ENCODE measurements around the gene TMEM212.
"Not testable (repeated sequence)": the region's sequence is repeated elsewhere in the genome, so short reads cannot be mapped to it uniquely, and the experiment has no call there.

TMEM212 gene

DNA sequence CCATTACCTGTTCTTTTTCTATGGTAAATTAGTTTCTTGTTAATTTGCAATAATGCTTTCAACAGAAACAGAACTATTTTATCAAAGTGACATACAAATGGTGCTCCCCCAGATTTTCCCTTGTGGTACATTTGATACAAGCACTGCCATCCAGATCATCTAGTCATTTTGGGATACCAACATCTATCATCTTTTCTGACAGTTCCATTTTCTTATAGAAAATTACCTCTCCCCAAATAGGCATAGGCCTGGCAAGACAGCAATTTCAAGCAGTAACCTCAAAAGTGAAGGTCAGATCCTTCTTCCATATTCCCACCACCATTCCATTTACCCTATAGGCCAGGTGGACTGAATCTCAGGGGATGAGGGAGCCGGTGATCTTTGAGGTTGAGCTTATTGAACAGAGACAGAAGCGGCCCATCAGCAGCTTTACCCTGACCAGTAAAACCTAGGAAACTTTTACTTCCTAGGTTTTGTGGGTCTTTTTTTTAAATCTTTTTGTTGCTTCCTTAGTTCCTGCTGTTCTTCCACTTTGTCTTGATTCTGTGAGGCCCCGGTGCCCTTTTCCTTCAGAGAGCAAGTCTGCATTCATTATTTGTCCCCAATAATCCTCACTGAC, 29.8 kb upstream of the TMEM212 start:
- no peak overlapping the region for H3K4me3 ChIP-seq (ENCODE audit: insufficient read depth in 1 of 2, low read depth in 1 of 2, low read length in 2 of 2)
- H2AK5ac ChIP-seq (ENCODE audit: low read length, severe bottlenecking): peak overlapping the region; percentile 10
- no peaks in the 10 kb centered on the region for H3K36me3 ChIP-seq (ENCODE audit: control insufficient read depth in 1 of 2, insufficient read depth in 2 of 2, low read depth in 1 of 2, low read length in 2 of 2)
- peak overlapping the region in 1 of 2 experiments; percentile 1 for H3K4ac ChIP-seq (ENCODE audit: low read depth in 1 of 2, low read length in 2 of 2)
- no peak overlapping the region for H2AFZ ChIP-seq (ENCODE audit: low read depth, low read length)
- H3K23ac ChIP-seq (ENCODE audit: low read length in 2 of 2): no peak overlapping the region
- H3K18ac ChIP-seq (ENCODE audit: low read depth in 1 of 2, low read length in 2 of 2): no peak overlapping the region
- H3K4me1 ChIP-seq (ENCODE audit: control insufficient read depth, insufficient read depth, low read depth, low read length): peaks cover 5% of the 10 kb centered on the region
- H4K91ac ChIP-seq (ENCODE audit: low read length): no peak overlapping the region
- H2BK120ac ChIP-seq (ENCODE audit: low read depth, low read length): no peak overlapping the region
- H3K9ac ChIP-seq (ENCODE audit: low read length): no peak overlapping the region
- no peak for DNase-seq
- H3K14ac ChIP-seq (ENCODE audit: low read length in 2 of 2): no peak overlapping the region
- no peaks in the 10 kb centered on the region for H3K79me1 ChIP-seq (replicated peaks; ENCODE audit: low read length, poor library complexity, severe bottlenecking)
- H3K27ac ChIP-seq (ENCODE audit: low read length, poor library complexity, severe bottlenecking): no peak overlapping the region
- 98% methylated on average over 3 of the region's 3 CpGs for WGBS
- no peak overlapping the region for H3K4me2 ChIP-seq (ENCODE audit: low read length, poor library complexity, severe bottlenecking)
- H2BK5ac ChIP-seq (ENCODE audit: low read depth, low read length, poor library complexity, severe bottlenecking): no peak overlapping the region
- peak overlapping the region in 1 of 2 experiments; percentile 4 for H2BK12ac ChIP-seq (ENCODE audit: low read length in 2 of 2)
- peaks cover 7% of the 10 kb centered on the region for H3K9me3 ChIP-seq (ENCODE audit: control insufficient read depth, low read length)
- no peak overlapping the region for H2BK15ac ChIP-seq (ENCODE audit: low read depth, poor library complexity, severe bottlenecking)
- no peak overlapping the region for H4K8ac ChIP-seq (ENCODE audit: low read length)
- no peaks in the 10 kb centered on the region for H3K27me3 ChIP-seq (ENCODE audit: control insufficient read depth in 1 of 2, insufficient read depth in 1 of 2, low read length in 2 of 2)

DNA sequence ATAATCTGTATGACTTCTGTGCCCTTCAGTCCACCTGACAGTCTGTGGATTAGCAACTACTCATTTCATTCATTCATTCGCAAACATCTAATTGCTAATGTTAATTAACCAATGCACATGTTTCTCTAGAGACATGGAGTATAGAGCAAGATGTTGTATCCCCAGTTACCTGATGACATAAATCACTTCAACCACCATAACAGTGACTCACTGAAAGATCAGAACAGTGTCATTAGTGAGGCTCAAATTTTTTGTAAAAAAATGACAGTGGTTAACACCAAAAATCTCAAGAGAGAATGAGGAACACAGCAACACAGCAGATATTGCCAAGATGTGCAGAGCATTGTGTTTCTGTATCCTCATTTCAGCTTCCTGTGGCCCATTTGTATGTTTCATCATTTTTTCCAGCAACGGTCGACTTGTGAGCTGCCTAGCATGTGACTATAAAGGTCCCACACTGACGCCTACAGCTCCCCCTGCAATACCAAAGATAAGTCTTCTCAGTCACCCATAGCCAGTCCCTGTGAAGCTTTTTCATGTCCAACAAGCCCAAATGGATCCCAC, 29.2 kb upstream of the TMEM212 start:
- Histone ChIP-seq H2BK15ac (ENCODE audit: low read depth, poor library complexity, severe bottlenecking) (no peak overlapping the region), H3K14ac (ENCODE audit: low read length in 2 of 2) (peak overlapping the region in 1 of 2 experiments; percentile 32), H2AK5ac (ENCODE audit: low read length, severe bottlenecking) (peak overlapping the region; percentile 37), H3K79me1 (replicated peaks; ENCODE audit: low read length, poor library complexity, severe bottlenecking) (no peaks in the 10 kb centered on the region), H3K4ac (ENCODE audit: low read depth in 1 of 2, low read length in 2 of 2) (peak overlapping the region in 1 of 2 experiments; percentile 1), H2AFZ (ENCODE audit: low read depth, low read length) (no peak overlapping the region), H2BK5ac (ENCODE audit: low read depth, low read length, poor library complexity, severe bottlenecking) (no peak overlapping the region), H3K36me3 (ENCODE audit: control insufficient read depth in 1 of 2, insufficient read depth in 2 of 2, low read depth in 1 of 2, low read length in 2 of 2) (no peaks in the 10 kb centered on the region), H3K18ac (ENCODE audit: low read depth in 1 of 2, low read length in 2 of 2) (peak overlapping the region in 1 of 2 experiments; percentile 52), H3K4me2 (ENCODE audit: low read length, poor library complexity, severe bottlenecking) (no peak overlapping the region), H4K8ac (ENCODE audit: low read length) (no peak overlapping the region), H3K27me3 (ENCODE audit: control insufficient read depth in 1 of 2, insufficient read depth in 1 of 2, low read length in 2 of 2) (no peaks in the 10 kb centered on the region), H3K4me1 (ENCODE audit: control insufficient read depth, insufficient read depth, low read depth, low read length) (peaks cover 5% of the 10 kb centered on the region), H3K27ac (ENCODE audit: low read length, poor library complexity, severe bottlenecking) (no peak overlapping the region), H3K9ac (ENCODE audit: low read length) (peak overlapping the region; percentile 27), H3K4me3 (ENCODE audit: insufficient read depth in 1 of 2, low read depth in 1 of 2, low read length in 2 of 2) (no peak overlapping the region), H4K91ac (ENCODE audit: low read length) (no peak overlapping the region), H3K9me3 (ENCODE audit: control insufficient read depth, low read length) (peaks cover 7% of the 10 kb centered on the region), H2BK120ac (ENCODE audit: low read depth, low read length) (peak overlapping the region; percentile 39), H3K23ac (ENCODE audit: low read length in 2 of 2) (no peak overlapping the region), H2BK12ac (ENCODE audit: low read length in 2 of 2) (peak overlapping the region in 1 of 2 experiments; percentile 52)
- WGBS: 71% methylated on average over 3 of the region's 4 CpGs
- DNase-seq: peak; percentile 42

DNA sequence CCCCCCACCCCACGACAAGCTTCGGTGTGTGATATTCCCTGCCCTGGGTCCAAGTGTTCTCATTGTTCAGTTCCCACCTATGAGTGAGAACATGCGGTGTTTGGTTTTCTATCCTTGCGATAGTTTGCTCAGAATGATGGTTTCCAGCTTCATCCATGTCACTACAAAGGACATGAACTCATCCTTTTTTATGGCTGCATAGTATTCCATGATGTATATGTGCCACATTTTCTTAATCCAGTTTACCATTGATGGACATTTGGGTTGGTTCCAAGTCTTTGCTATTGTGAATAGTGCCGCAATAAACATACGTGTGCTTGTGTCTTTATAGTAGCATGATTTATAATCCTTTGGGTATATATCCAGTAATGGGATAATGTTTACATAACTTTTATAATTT, 28.5 kb upstream of the TMEM212 start:
- not testable (repeated sequence) for H3K4me3 ChIP-seq (ENCODE audit: insufficient read depth in 1 of 2, low read depth in 1 of 2, low read length in 2 of 2); H2BK5ac ChIP-seq (ENCODE audit: low read depth, low read length, poor library complexity, severe bottlenecking); H3K9ac ChIP-seq (ENCODE audit: low read length); H2AK5ac ChIP-seq (ENCODE audit: low read length, severe bottlenecking); H2BK12ac ChIP-seq (ENCODE audit: low read length in 2 of 2); H2AFZ ChIP-seq (ENCODE audit: low read depth, low read length); H3K4ac ChIP-seq (ENCODE audit: low read depth in 1 of 2, low read length in 2 of 2); H3K23ac ChIP-seq (ENCODE audit: low read length in 2 of 2); H3K27ac ChIP-seq (ENCODE audit: low read length, poor library complexity, severe bottlenecking); H3K4me1 ChIP-seq (ENCODE audit: control insufficient read depth, insufficient read depth, low read depth, low read length); H3K18ac ChIP-seq (ENCODE audit: low read depth in 1 of 2, low read length in 2 of 2); H3K36me3 ChIP-seq (ENCODE audit: control insufficient read depth in 1 of 2, insufficient read depth in 2 of 2, low read depth in 1 of 2, low read length in 2 of 2); H4K8ac ChIP-seq (ENCODE audit: low read length); H2BK120ac ChIP-seq (ENCODE audit: low read depth, low read length); H3K9me3 ChIP-seq (ENCODE audit: control insufficient read depth, low read length); H3K14ac ChIP-seq (ENCODE audit: low read length in 2 of 2); H4K91ac ChIP-seq (ENCODE audit: low read length); H2BK15ac ChIP-seq (ENCODE audit: low read depth, poor library complexity, severe bottlenecking); DNase-seq; H3K27me3 ChIP-seq (ENCODE audit: control insufficient read depth in 1 of 2, insufficient read depth in 1 of 2, low read length in 2 of 2); H3K4me2 ChIP-seq (ENCODE audit: low read length, poor library complexity, severe bottlenecking); H3K79me1 ChIP-seq (replicated peaks; ENCODE audit: low read length, poor library complexity, severe bottlenecking)
- WGBS: 100% methylated on average over 2 of the region's 6 CpGs

DNA sequence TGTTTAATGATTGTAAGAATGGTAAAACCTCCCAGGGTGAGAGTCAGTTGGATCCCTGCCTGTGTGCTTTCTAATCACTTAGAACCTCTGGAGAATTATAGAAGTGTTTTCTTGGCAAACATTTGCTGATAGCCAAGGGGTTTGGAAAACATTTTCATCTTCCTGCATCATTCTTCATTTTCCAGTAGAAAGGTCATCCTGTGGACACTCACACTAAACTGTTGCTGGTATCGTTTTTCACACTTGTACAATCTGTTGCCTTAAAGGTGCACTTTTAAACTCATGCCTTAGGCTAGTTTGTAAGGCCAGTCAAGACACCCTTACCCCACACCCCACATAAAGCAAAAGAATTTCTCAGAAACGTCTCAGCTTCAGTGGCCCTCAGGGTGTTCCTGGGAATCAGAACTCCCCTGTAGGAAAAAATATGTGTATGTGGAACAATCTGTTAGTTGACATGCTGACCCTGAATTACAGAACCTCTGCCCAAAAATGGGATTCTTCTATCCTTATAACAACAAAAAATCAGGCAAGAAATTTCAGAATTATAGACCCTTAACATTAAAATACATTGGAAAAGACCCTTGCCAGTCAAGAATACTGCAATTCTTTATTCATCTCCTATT, 27.1 kb upstream of the TMEM212 start:
- H2BK120ac ChIP-seq (ENCODE audit: low read depth, low read length): no peak overlapping the region
- 77% methylated on average over 1 of the region's 2 CpGs for WGBS
- H2BK12ac ChIP-seq (ENCODE audit: low read length in 2 of 2): no peak overlapping the region
- DNase-seq: no peak
- no peaks in the 10 kb centered on the region for H3K27me3 ChIP-seq (ENCODE audit: control insufficient read depth in 1 of 2, insufficient read depth in 1 of 2, low read length in 2 of 2)
- no peak overlapping the region for H3K4ac ChIP-seq (ENCODE audit: low read depth in 1 of 2, low read length in 2 of 2)
- H3K9me3 ChIP-seq (ENCODE audit: control insufficient read depth, low read length): peaks cover 7% of the 10 kb centered on the region
- H3K36me3 ChIP-seq (ENCODE audit: control insufficient read depth in 1 of 2, insufficient read depth in 2 of 2, low read depth in 1 of 2, low read length in 2 of 2): no peaks in the 10 kb centered on the region
- no peak overlapping the region for H4K91ac ChIP-seq (ENCODE audit: low read length)
- peak overlapping the region in 1 of 2 experiments; percentile 1 for H3K18ac ChIP-seq (ENCODE audit: low read depth in 1 of 2, low read length in 2 of 2)
- no peak overlapping the region for H2AK5ac ChIP-seq (ENCODE audit: low read length, severe bottlenecking)
- no peak overlapping the region for H4K8ac ChIP-seq (ENCODE audit: low read length)
- no peak overlapping the region for H2BK5ac ChIP-seq (ENCODE audit: low read depth, low read length, poor library complexity, severe bottlenecking)
- H3K27ac ChIP-seq (ENCODE audit: low read length, poor library complexity, severe bottlenecking): peak overlapping the region; percentile 44
- H3K4me3 ChIP-seq (ENCODE audit: insufficient read depth in 1 of 2, low read depth in 1 of 2, low read length in 2 of 2): no peak overlapping the region
- no peak overlapping the region for H3K14ac ChIP-seq (ENCODE audit: low read length in 2 of 2)
- H2AFZ ChIP-seq (ENCODE audit: low read depth, low read length): no peak overlapping the region
- no peak overlapping the region for H3K9ac ChIP-seq (ENCODE audit: low read length)
- H3K79me1 ChIP-seq (replicated peaks; ENCODE audit: low read length, poor library complexity, severe bottlenecking): no peaks in the 10 kb centered on the region
- no peak overlapping the region for H3K23ac ChIP-seq (ENCODE audit: low read length in 2 of 2)
- no peak overlapping the region for H3K4me2 ChIP-seq (ENCODE audit: low read length, poor library complexity, severe bottlenecking)
- peaks cover 4% of the 10 kb centered on the region for H3K4me1 ChIP-seq (ENCODE audit: control insufficient read depth, insufficient read depth, low read depth, low read length)
- no peak overlapping the region for H2BK15ac ChIP-seq (ENCODE audit: low read depth, poor library complexity, severe bottlenecking)

Data from mesenchymal stem cell (in vitro differentiated cells and primary cell).